ENCODE data around the gene DNPH1.

Gene DNPH1

GRCh38 chr6:43228951-43229802 lies at the start of gene DNPH1:
Gene DNPH1 (minus strand): TSS chr6:43229481. CDS start chr6:43229456, 25 bp downstream.
- FAIRE-seq (no peak), DNase-seq (ENCODE audit: insufficient read length, low spot score) (peak; percentile 57)
- TF ChIP-seq CTCF (IDR thresholded peaks at IDR 0.05; ENCODE audit: insufficient read depth, missing control alignments): peak; percentile 69

GRCh38 chr6:43278524-43279078 lies 49.3 kb upstream of the DNPH1 start:
- DNase-seq (ENCODE audit: insufficient read length, low spot score): no peak
- no peak for TF ChIP-seq CTCF (IDR thresholded peaks at IDR 0.05; ENCODE audit: insufficient read depth, missing control alignments)
- FAIRE-seq: no peak

GRCh38 chr6:43277643-43278523 lies 48.6 kb upstream of the DNPH1 start:
- FAIRE-seq (no peak), DNase-seq (ENCODE audit: insufficient read length, low spot score) (no peak)
- TF ChIP-seq CTCF (IDR thresholded peaks at IDR 0.05; ENCODE audit: insufficient read depth, missing control alignments): no peak

- DNase-seq (ENCODE audit: insufficient read length, low spot score): no peak
- FAIRE-seq: no peak
- TF ChIP-seq CTCF (IDR thresholded peaks at IDR 0.05; ENCODE audit: insufficient read depth, missing control alignments): no peak
Measured at GRCh38 chr6:43277306-43277642, 48.0 kb upstream of the DNPH1 start.

GRCh38 chr6:43276577-43277305 lies 47.5 kb upstream of the DNPH1 start:
- TF ChIP-seq CTCF (IDR thresholded peaks at IDR 0.05; ENCODE audit: insufficient read depth, missing control alignments): no peak
- DNase-seq (ENCODE audit: insufficient read length, low spot score): peak; percentile 93
- FAIRE-seq: no peak

GRCh38 chr6:43275801-43276576 lies 46.7 kb upstream of the DNPH1 start:
- FAIRE-seq (no peak), DNase-seq (ENCODE audit: insufficient read length, low spot score) (peak; percentile 61)
- TF ChIP-seq CTCF (IDR thresholded peaks at IDR 0.05; ENCODE audit: insufficient read depth, missing control alignments): no peak

Data from D721Med (cell line).